Stimulated activated effector memory CD8-positive, alpha-beta T cell treated with anti-CD3 and anti-CD28 coated beads, Interleukin-12 subunit alpha, Interleukin-12 subunit beta, amount 100 ng/mL, for 72 hours (primary cell): ENCODE data around the gene HMX2.

Experiments used
- ATAC-seq: fragments of 150-1000 bp; cut with Tn5 transposase; 2 replicates; pipeline ENCODE4 v1.10.0; 2021
- DNase-seq, 2 donors: peaks; one replicate each; pipeline ENCODE4 v3.0.0; 2021 to 2022; ENCODE audit warnings: low spot score in 2 of 2
- H3K27ac Mint-ChIP-seq: one replicate; pipeline ENCODE4 v1.8.0; 2022; ENCODE audit warnings: mild to moderate bottlenecking, mixed read lengths
- H3K36me3 Mint-ChIP-seq: one replicate; pipeline ENCODE4 v1.8.0; 2022; ENCODE audit warnings: mild to moderate bottlenecking, mixed read lengths
- H3K4me1 Mint-ChIP-seq: one replicate; pipeline ENCODE4 v1.8.0; 2022; ENCODE audit warnings: mixed read lengths
- H3K4me3 Mint-ChIP-seq: one replicate; pipeline ENCODE4 v1.8.0; 2022; ENCODE audit warnings: mild to moderate bottlenecking, mixed read lengths
- H3K9me3 Mint-ChIP-seq: one replicate; pipeline ENCODE4 v1.8.0; 2022; ENCODE audit warnings: mixed read lengths

The HMX2 gene

DNA sequence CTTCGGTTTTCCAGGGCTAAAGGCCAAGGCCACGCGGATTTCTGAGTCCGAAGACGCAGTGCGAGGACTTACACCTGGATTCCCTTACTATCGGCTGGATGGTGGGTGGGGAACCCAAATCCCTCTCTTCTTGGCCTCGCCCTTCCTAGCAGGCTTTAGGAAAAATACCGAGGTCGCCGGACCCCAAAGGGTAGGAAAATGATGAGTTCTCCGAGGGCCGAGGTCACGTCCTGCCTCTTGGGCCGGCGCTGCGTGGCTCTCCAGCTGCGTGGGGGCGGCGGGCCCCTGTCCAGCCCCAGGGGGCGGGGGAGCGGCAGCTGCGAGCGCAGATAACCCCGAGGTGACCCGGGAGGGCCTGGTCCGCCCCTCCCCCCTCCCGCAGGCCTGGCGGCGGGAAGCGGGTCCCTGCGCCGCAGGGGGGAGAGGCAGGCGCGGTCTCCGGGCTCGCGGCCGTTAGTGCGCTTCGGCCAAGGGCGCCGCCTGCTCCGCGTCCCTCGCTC lies 13.0 kb upstream of the HMX2 start:
- DNase-seq, result no peak
- Mint-ChIP-seq H3K27ac (no peak overlapping the region), H3K36me3 (peaks cover 20% of the 10 kb centered on the region), H3K9me3 (no peaks in the 10 kb centered on the region), H3K4me3 (peak overlapping the region; percentile 79), H3K4me1 (peaks cover 39% of the 10 kb centered on the region)
- no peak for ATAC-seq

GRCh38 chr10:123135415-123136141 lies 12.4 kb upstream of the HMX2 start, which contains the start of gene HMX3:
HMX3 (plus strand) TSS chr10:123135970; CDS start chr10:123136051, 81 bp downstream.
- peak in 1 of 2 donors; percentile 76 for DNase-seq
- Mint-ChIP-seq H3K4me1 (peaks cover 45% of the 10 kb centered on the region), H3K36me3 (peaks cover 20% of the 10 kb centered on the region), H3K27ac (peak within 1 kb of the TSS; percentile 37), H3K4me3 (peak within 1 kb of the TSS; percentile 79), H3K9me3 (no peaks in the 10 kb centered on the region)
- peak; percentile 49 for ATAC-seq

- DNase-seq, result no peak
- ATAC-seq, result no peak
- peaks cover 46% of the 10 kb centered on the region for H3K4me1 Mint-ChIP-seq
- no peak overlapping the region for H3K27ac Mint-ChIP-seq
- peak overlapping the region; percentile 79 for H3K4me3 Mint-ChIP-seq
- peaks cover 20% of the 10 kb centered on the region for H3K36me3 Mint-ChIP-seq
- no peaks in the 10 kb centered on the region for H3K9me3 Mint-ChIP-seq
Measured at GRCh38 chr10:123136221-123136805, 11.6 kb upstream of the HMX2 start.

GRCh38 chr10:123136806-123137642 lies 10.9 kb upstream of the HMX2 start:
- H3K36me3 Mint-ChIP-seq, result peaks cover 20% of the 10 kb centered on the region
- no peaks in the 10 kb centered on the region for H3K9me3 Mint-ChIP-seq
- peak overlapping the region; percentile 79 for H3K4me3 Mint-ChIP-seq
- peak overlapping the region; percentile 37 for H3K27ac Mint-ChIP-seq
- DNase-seq (peak in 1 of 2 donors; percentile 72), ATAC-seq (peak; percentile 47)
- peaks cover 50% of the 10 kb centered on the region for H3K4me1 Mint-ChIP-seq

DNA sequence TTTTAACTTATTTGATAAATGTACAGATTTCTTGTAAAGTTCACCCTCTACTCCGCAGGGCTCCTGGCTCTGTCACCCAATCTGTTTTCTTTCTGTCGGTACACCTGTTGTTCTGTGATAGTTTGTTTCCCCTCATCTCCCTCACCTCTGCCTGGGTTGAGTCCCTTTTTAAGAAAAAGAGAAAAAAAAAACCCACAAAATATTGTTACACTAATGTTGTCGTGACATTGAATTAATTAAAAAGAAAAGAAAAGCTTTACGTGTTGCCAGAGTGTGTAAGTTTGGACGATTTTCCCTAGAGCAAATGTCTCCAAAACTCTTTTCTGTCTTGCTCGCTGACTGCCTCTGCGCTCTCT lies 8.8 kb upstream of the HMX2 start:
- Mint-ChIP-seq H3K4me3 (peak overlapping the region; percentile 48), H3K27ac (no peak overlapping the region), H3K4me1 (peaks cover 54% of the 10 kb centered on the region), H3K36me3 (peaks cover 15% of the 10 kb centered on the region), H3K9me3 (no peaks in the 10 kb centered on the region)
- DNase-seq (no peak), ATAC-seq (no peak)

DNA sequence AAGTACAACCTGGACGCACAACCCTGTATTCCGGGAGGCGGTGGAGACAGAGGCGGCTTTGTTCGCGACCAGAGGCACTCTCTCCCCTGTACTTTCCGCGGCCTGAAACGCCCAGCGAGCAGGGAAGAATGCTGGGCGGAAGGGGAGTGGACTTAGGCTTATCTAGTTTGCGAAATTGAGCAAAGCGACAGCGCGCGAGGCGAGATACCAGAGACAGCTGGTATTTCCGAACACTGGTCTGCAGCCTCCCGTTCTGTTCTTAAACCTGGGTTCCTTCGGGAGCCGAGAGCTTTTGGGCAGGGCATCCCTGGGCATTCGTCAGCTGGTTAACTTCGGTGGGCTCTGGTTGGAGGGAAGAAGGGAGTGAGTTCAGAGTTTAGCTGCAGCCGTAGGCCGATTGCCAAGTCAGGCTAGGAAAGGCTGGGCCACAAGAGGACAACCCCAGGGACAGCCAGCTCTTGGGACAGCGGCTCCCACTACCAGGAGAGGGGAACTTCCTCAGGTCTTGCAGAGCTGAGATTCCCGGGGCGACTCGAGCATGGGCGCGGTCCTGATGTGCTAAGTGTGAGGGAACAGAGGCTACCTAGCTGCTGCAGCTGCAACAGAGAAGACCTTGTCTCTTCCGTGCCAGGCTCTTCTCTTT lies 8.3 kb upstream of the HMX2 start:
- ATAC-seq, result no peak
- DNase-seq, result no peak
- Mint-ChIP-seq H3K27ac (no peak overlapping the region), H3K4me1 (peaks cover 55% of the 10 kb centered on the region), H3K4me3 (peak overlapping the region; percentile 48), H3K36me3 (peaks cover 10% of the 10 kb centered on the region), H3K9me3 (no peaks in the 10 kb centered on the region)

DNA sequence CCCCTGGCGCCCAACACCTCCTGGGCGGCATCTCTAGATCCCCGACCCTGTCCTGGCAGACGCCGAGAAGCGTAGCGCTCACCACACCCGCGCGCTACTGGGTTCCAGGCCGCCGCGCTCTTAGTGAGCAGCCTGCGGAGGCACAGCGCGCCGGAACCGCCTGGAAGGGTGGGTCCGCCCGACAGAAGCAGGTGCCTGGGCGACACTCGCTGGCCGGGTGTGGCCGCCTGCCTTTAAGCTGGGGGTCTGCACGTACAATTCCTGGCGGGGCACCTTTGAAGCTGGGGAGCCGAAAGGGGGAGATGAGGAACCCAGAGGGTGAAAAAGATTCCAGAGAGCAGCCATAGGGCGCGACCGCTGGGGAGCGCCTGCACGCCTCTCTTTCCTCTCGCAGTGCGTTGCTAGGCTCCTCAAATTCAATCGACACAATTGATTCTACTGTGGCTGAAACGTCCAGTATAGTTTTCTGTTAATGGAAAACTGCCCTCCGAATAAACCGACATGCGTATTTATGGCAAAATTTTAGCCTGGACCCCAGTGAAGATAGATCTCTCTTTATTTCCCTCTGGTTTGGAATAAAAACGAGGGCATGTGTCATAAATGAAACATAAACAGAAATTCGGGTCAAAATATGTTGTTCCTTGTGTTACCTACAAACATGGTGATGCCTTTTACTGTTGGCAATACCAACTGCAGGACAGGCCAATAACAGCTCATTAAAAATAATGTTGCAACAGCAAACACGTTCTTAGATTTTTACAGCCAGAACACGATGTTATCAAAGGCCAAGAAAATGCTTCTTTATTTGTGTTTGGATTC lies 7.6 kb upstream of the HMX2 start:
- ATAC-seq (no peak), DNase-seq (no peak)
- Mint-ChIP-seq H3K4me1 (peaks cover 63% of the 10 kb centered on the region), H3K27ac (no peak overlapping the region), H3K9me3 (no peaks in the 10 kb centered on the region), H3K36me3 (peaks cover 10% of the 10 kb centered on the region), H3K4me3 (peak overlapping the region; percentile 48)

- peaks cover 69% of the 10 kb centered on the region for H3K4me1 Mint-ChIP-seq
- no peak for DNase-seq
Measured at GRCh38 chr10:123140983-123141390, 6.9 kb upstream of the HMX2 start.

GRCh38 chr10:123141791-123142700 lies 5.9 kb upstream of the HMX2 start:
- Mint-ChIP-seq H3K27ac (no peak overlapping the region), H3K4me1 (peaks cover 68% of the 10 kb centered on the region), H3K9me3 (no peaks in the 10 kb centered on the region), H3K36me3 (peaks cover 1% of the 10 kb centered on the region), H3K4me3 (peak overlapping the region; percentile 46)
- no peak for DNase-seq
- no peak for ATAC-seq

More at GRCh38 chr10:123140983-123141390, 6.9 kb upstream of the HMX2 start:
- H3K4me3 Mint-ChIP-seq, result no peak overlapping the region
- H3K36me3 Mint-ChIP-seq, result peaks cover 10% of the 10 kb centered on the region
- H3K27ac Mint-ChIP-seq, result no peak overlapping the region
- no peaks in the 10 kb centered on the region for H3K9me3 Mint-ChIP-seq
- ATAC-seq, result no peak

DNA sequence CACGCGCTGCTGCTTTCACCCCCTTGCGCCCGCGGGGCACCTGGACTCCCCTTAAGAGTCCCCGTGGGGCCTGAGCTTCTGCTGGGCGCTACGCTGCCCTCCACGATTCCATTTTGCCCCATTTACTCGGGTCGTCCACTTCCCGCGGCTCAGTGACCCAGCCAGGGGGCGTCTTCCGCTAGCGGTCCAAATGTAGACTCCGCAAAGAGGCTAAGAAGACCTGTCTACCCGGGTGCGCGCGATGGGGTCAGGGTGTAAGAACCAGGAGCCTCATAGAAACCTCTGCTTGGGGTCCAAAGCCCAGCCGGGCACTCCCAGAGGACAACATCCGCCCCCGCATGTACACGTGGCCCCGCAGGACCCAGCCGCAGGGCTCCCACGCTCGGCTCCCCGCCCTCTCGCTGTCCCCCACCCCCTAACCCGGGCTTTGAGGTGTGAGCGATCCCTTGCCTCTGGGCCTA lies 5.2 kb upstream of the HMX2 start:
- Mint-ChIP-seq H3K27ac (no peak overlapping the region), H3K36me3 (no peaks in the 10 kb centered on the region), H3K4me1 (peaks cover 70% of the 10 kb centered on the region), H3K4me3 (peak overlapping the region; percentile 46), H3K9me3 (no peaks in the 10 kb centered on the region)
- DNase-seq (no peak), ATAC-seq (no peak)

GRCh38 chr10:123143162-123143824 lies 4.6 kb upstream of the HMX2 start:
- H3K36me3 Mint-ChIP-seq, result no peaks in the 10 kb centered on the region
- H3K4me3 Mint-ChIP-seq, result peak overlapping the region; percentile 46
- H3K27ac Mint-ChIP-seq, result no peak overlapping the region
- H3K4me1 Mint-ChIP-seq, result peaks cover 70% of the 10 kb centered on the region
- ATAC-seq (no peak), DNase-seq (no peak)
- no peaks in the 10 kb centered on the region for H3K9me3 Mint-ChIP-seq

- H3K36me3 Mint-ChIP-seq, result peaks cover 2% of the 10 kb centered on the region
- DNase-seq (peak in 1 of 2 donors; percentile 51), ATAC-seq (no peak)
- H3K4me1 Mint-ChIP-seq, result peaks cover 72% of the 10 kb centered on the region
- no peaks in the 10 kb centered on the region for H3K9me3 Mint-ChIP-seq
- peak overlapping the region; percentile 46 for H3K4me3 Mint-ChIP-seq
- no peak overlapping the region for H3K27ac Mint-ChIP-seq
Measured at GRCh38 chr10:123143825-123144168, 4.1 kb upstream of the HMX2 start.
